H1 (cell line): ENCODE data around the gene ANKRD31. TPM values are rescaled to one million over a fixed set of nuclear protein-coding genes. Genes with fewer than 3 reads are reported as not detected.

Experiments used
- CTCF ChIA-PET: fragments of 300-600 bp; sonication (Branson Sonifier 250); formaldehyde crosslinking; loops from one replicate; lab custom pipeline; 2021; ENCODE audit not compliant: partially characterized antibody; lab: Charles Lee
- POLR2A ChIA-PET: fragments of 300-600 bp; sonication (Branson Sonifier 250); formaldehyde crosslinking; loops from one replicate; lab custom pipeline; 2021; ENCODE audit warnings: inconsistent platforms; ENCODE audit not compliant: partially characterized antibody; lab: Charles Lee
- DNase-seq, 2 experiments: peaks; one replicate each; pipeline versions ENCODE4 v3.0.0 to v3.0.0-alpha.2; 2010 to 2022; ENCODE audit warnings: low spot score in 2 of 2, low read depth in 1 of 2, mixed read lengths in 1 of 2
- FAIRE-seq: peaks from 2 replicates; lab custom pipeline; 2011; peaks lifted over from hg19 to GRCh38; lab: Jason Lieb, UNC
- H2AFZ ChIP-seq: 2 replicates; pipeline ENCODE4 v1.8.1; 2012; ENCODE audit warnings: low read length, inconsistent platforms
- H2AK5ac ChIP-seq: 2 replicates; pipeline ENCODE4 v1.6.1; 2013; ENCODE audit warnings: low read depth, low read length
- H2BK120ac ChIP-seq: replicated peaks from 2 replicates; pipeline ENCODE3; 2013; ENCODE audit warnings: low read depth, low read length, inconsistent platforms
- H2BK12ac ChIP-seq: 2 replicates; pipeline ENCODE4 v1.6.1; 2013; ENCODE audit warnings: low read depth, low read length
- H2BK15ac ChIP-seq: 2 replicates; pipeline ENCODE4 v1.6.1; 2013; ENCODE audit warnings: low read length
- H2BK20ac ChIP-seq: 2 replicates; pipeline ENCODE4 v1.6.1; 2013; ENCODE audit warnings: low read length
- H2BK5ac ChIP-seq: 2 replicates; pipeline ENCODE4 v1.6.1; 2013; ENCODE audit warnings: low read depth, low read length
- H3K14ac ChIP-seq: 2 replicates; pipeline ENCODE4 v1.6.1; 2013; ENCODE audit warnings: inconsistent platforms; ENCODE audit not compliant: insufficient read length
- H3K18ac ChIP-seq: 2 replicates; pipeline ENCODE4 v1.6.1; 2013; ENCODE audit warnings: low read length; ENCODE audit errors: extremely low read depth
- H3K23ac ChIP-seq: 2 replicates; pipeline ENCODE4 v1.6.1; 2013; ENCODE audit warnings: inconsistent platforms; ENCODE audit not compliant: insufficient read length
- H3K23me2 ChIP-seq: 2 replicates; pipeline ENCODE4 v1.6.1; 2013; ENCODE audit warnings: low read depth, low read length
- H3K27ac ChIP-seq: 2 replicates; pipeline ENCODE4 v1.6.1; 2011; ENCODE audit warnings: low read depth, low read length, inconsistent platforms
- H3K27me3 ChIP-seq, 4 experiments: replicated peaks in 1 of 4; 1 replicate in 1 of 4; 2 replicates in 3 of 4; pipeline versions ENCODE4 v1.6.1 to v1.8.1; 2011 to 2013; ENCODE audit warnings: low read length in 3 of 4, mild to moderate bottlenecking in 3 of 4, inconsistent platforms in 2 of 4, mixed read lengths in 2 of 4, moderate library complexity in 1 of 4; ENCODE audit not compliant: control insufficient read depth in 3 of 4, insufficient read depth in 3 of 4; ENCODE audit errors: extremely low read depth in 1 of 4
- H3K36me3 ChIP-seq, 4 experiments: 2 replicates each; pipeline versions ENCODE4 v1.6.1 to v1.8.1; 2011 to 2013; ENCODE audit warnings: mild to moderate bottlenecking in 4 of 4, low read length in 3 of 4, moderate library complexity in 2 of 4, control low read depth in 1 of 4, inconsistent platforms in 1 of 4; ENCODE audit not compliant: insufficient read depth in 4 of 4, control insufficient read depth in 2 of 4
- H3K4ac ChIP-seq: replicated peaks from 2 replicates; pipeline ENCODE3; 2013; ENCODE audit warnings: low read length, low read depth, mixed read lengths, inconsistent platforms; ENCODE audit not compliant: insufficient read length
- H3K4me1 ChIP-seq, 4 experiments: replicated peaks in 1 of 4; 1 replicate in 1 of 4; 2 replicates in 3 of 4; pipeline versions ENCODE4 v1.6.1 to v1.8.1; 2011 to 2013; ENCODE audit warnings: low read length in 3 of 4, inconsistent platforms in 2 of 4, mixed read lengths in 1 of 4; ENCODE audit not compliant: insufficient read depth in 4 of 4, control insufficient read depth in 3 of 4
- H3K4me2 ChIP-seq, 2 experiments: 2 replicates each; pipeline versions ENCODE4 v1.6.1 to v1.8.1; 2011 to 2013; ENCODE audit warnings: low read depth in 2 of 2, low read length in 2 of 2, control low read depth in 1 of 2, inconsistent platforms in 1 of 2, mild to moderate bottlenecking in 1 of 2; ENCODE audit not compliant: insufficient read depth in 1 of 2
- H3K4me3 ChIP-seq, 4 experiments: fragments of 200-600, 300-600 bp in 1 of 4; sonication (generic), shearing (Covaris generic), sonication (Bioruptor Twin) in 1 of 4; 2 replicates each; pipeline versions ENCODE4 v1.5.1 to v1.8.1; 2011 to 2016; ENCODE audit warnings: low read length in 4 of 4, low read depth in 3 of 4, control low read depth in 2 of 4, inconsistent platforms in 2 of 4, mild to moderate bottlenecking in 2 of 4, mixed read lengths in 1 of 4, moderate library complexity in 1 of 4; ENCODE audit not compliant: insufficient read depth in 2 of 4; ENCODE audit errors: extremely low read depth in 1 of 4
- H3K56ac ChIP-seq: replicated peaks from 2 replicates; pipeline ENCODE3; 2013; ENCODE audit warnings: low read depth, mild to moderate bottlenecking, mixed read lengths, low read length, inconsistent platforms; ENCODE audit not compliant: insufficient read length
- H3K79me1 ChIP-seq: 2 replicates; pipeline ENCODE4 v1.6.1; 2013; ENCODE audit warnings: low read depth, low read length, control low read depth
- H3K79me2 ChIP-seq, 2 experiments: 2 replicates each; pipeline versions ENCODE4 v1.6.1 to v1.8.1; 2012 to 2013; ENCODE audit warnings: low read length in 2 of 2, mild to moderate bottlenecking in 2 of 2, inconsistent platforms in 1 of 2; ENCODE audit not compliant: insufficient read depth in 2 of 2, control insufficient read depth in 1 of 2
- H3K9ac ChIP-seq, 4 experiments: replicated peaks in 1 of 4; 1 replicate in 1 of 4; 2 replicates in 3 of 4; pipeline versions ENCODE4 v1.6.1 to v1.8.1; 2011 to 2013; ENCODE audit warnings: low read depth in 3 of 4, low read length in 3 of 4, control low read depth in 2 of 4, mild to moderate bottlenecking in 2 of 4, moderate library complexity in 2 of 4, inconsistent platforms in 1 of 4; ENCODE audit errors: extremely low read depth in 1 of 4
- H3K9me3 ChIP-seq, 2 experiments: 2 replicates each; pipeline versions ENCODE4 v1.6.1 to v1.8.1; 2012 to 2013; ENCODE audit warnings: mild to moderate bottlenecking in 2 of 2, moderate library complexity in 2 of 2, control low read depth in 1 of 2, inconsistent platforms in 1 of 2, low read depth in 1 of 2, low read length in 1 of 2, mixed read lengths in 1 of 2; ENCODE audit not compliant: insufficient read depth in 2 of 2
- H4K20me1 ChIP-seq, 2 experiments: replicated peaks in 1 of 2; 2 replicates each; pipeline versions ENCODE3 to v1.8.1; 2011 to 2013; ENCODE audit warnings: inconsistent platforms in 2 of 2, low read length in 2 of 2, mild to moderate bottlenecking in 1 of 2; ENCODE audit not compliant: insufficient read depth in 2 of 2, control insufficient read depth in 1 of 2
- H4K5ac ChIP-seq: 2 replicates; pipeline ENCODE4 v1.6.1; 2013; ENCODE audit warnings: low read length, low read depth, mixed read lengths, inconsistent platforms; ENCODE audit not compliant: insufficient read length
- H4K8ac ChIP-seq: 2 replicates; pipeline ENCODE4 v1.8.0; 2013; ENCODE audit warnings: mild to moderate bottlenecking, moderate library complexity, low read length, inconsistent platforms; ENCODE audit not compliant: insufficient read depth; ENCODE audit errors: extremely low read depth
- H4K91ac ChIP-seq: replicated peaks from 2 replicates; pipeline ENCODE3; 2013; ENCODE audit warnings: low read length, mixed read lengths, inconsistent platforms; ENCODE audit not compliant: insufficient read length
- BCL11A ChIP-seq, 2 experiments: IDR thresholded peaks; one replicate each; pipeline ENCODE4 v1.6.1; 2011; ENCODE audit warnings: low read depth in 2 of 2, low read length in 2 of 2, mild to moderate bottlenecking in 2 of 2
- EGR1 ChIP-seq: IDR thresholded peaks from 2 replicates; pipeline ENCODE4 v1.6.1; 2011; ENCODE audit warnings: low read depth, low read length, borderline replicate concordance
- GABPA ChIP-seq: IDR thresholded peaks from 2 replicates; pipeline ENCODE4 v1.6.1; 2011; ENCODE audit warnings: mild to moderate bottlenecking, low read length, moderate library complexity, borderline replicate concordance; ENCODE audit not compliant: insufficient read depth
- HDAC6 ChIP-seq: IDR thresholded peaks from one replicate; pipeline ENCODE4 v1.7.1; 2012; ENCODE audit warnings: low read depth, mild to moderate bottlenecking, inconsistent platforms, low read length, moderate library complexity
- JUND ChIP-seq: IDR thresholded peaks from 2 replicates; pipeline ENCODE4 v1.6.1; 2011; ENCODE audit warnings: mild to moderate bottlenecking, improper control_type of control experiment, low read length
- NRF1 ChIP-seq: IDR thresholded peaks from 2 replicates; pipeline ENCODE4 v1.6.1; 2011; ENCODE audit warnings: mild to moderate bottlenecking, low read depth, low read length, improper control_type of control experiment
- POU5F1 ChIP-seq: IDR thresholded peaks from 2 replicates; pipeline ENCODE4 v1.6.1; 2011; ENCODE audit warnings: low read depth, mild to moderate bottlenecking, low read length, moderate library complexity
- RNF2 ChIP-seq: fragments of 200-900, 300-1000 bp; sonication (generic); IDR thresholded peaks from 2 replicates; pipeline ENCODE4 v1.7.1; 2016; ENCODE audit warnings: borderline replicate concordance, low read depth, mild to moderate bottlenecking, antibody characterized with exemption, low read length; ENCODE audit not compliant: poor library complexity, severe bottlenecking; ENCODE audit errors: missing control alignments
- SIX5 ChIP-seq: IDR thresholded peaks from 2 replicates; pipeline ENCODE4 v1.6.1; 2011; ENCODE audit warnings: mild to moderate bottlenecking, low read depth, low read length
- SP1 ChIP-seq: IDR thresholded peaks from 2 replicates; pipeline ENCODE4 v1.6.1; 2011; ENCODE audit warnings: low read depth, low read length
- SRF ChIP-seq: IDR thresholded peaks from 2 replicates; pipeline ENCODE4 v1.6.1; 2011; ENCODE audit warnings: mild to moderate bottlenecking, low read depth, low read length, moderate library complexity
- TAF1 ChIP-seq: IDR thresholded peaks from 2 replicates; pipeline ENCODE4 v1.6.1; 2011; ENCODE audit warnings: mild to moderate bottlenecking, low read depth, low read length
- TBP ChIP-seq: IDR thresholded peaks from 2 replicates; pipeline ENCODE4 v1.6.1; 2011; ENCODE audit warnings: low read depth, low read length, improper control_type of control experiment
- polyA plus RNA-seq, 7 experiments: library from polyadenylated mRNA; depleted of rRNA in 3 of 7; stranded (reverse) in 5 of 7; unstranded in 2 of 7; fragments of >200 nt in 5 of 7; fragments of 200-250 nt in 2 of 7; gene quantifications; 1 replicate in 5 of 7; 2 replicates in 1 of 7; 4 replicates in 1 of 7; pipeline versions ENCODE4 v1.2.1 to v1.2.3, GENCODE V29; 2011 to 2013; ENCODE audit warnings: missing spikeins in 2 of 7, mixed read lengths in 2 of 7
- total RNA-seq: library from RNA; stranded (reverse); fragmentation: NEBNext Ultra II Directional; extraction: Animal tissue kit (Norgen Biotek cat#: 25700); gene quantifications from 2 replicates; pipeline ENCODE4 v1.2.1, GENCODE V29; 2021
- TF ChIP-seq, protein P1 (sequence below): IDR thresholded peaks from 2 replicates; pipeline ENCODE4 v1.6.1; 2012; ENCODE audit warnings: inconsistent platforms

The ANKRD31 gene
- total and polyA plus RNA-seq, 2 of the 8 experiments (the other 6 are each of a cell fraction or from before 2014, with no cell fraction given): 0.05 to 0.06 TPM

DNA sequence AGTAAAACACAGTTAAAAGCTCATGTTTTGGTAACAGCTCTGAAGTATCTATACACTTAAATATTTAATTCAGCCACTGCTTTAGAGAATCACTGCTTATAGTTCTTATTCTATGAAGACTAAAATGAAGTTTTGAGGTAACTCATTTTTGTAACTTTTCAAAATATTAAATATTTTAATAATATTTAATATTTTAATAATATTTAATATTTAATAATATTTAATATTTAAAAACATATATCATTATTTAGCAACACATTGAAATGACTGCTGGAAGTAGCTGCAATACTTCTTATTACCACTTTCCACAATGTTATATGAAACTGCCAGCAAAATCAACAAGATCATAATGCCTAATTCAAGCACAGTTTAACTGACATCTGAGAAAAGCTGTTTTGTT, 165.6 kb downstream of the ANKRD31 start:
- no peak overlapping the region for H3K23ac ChIP-seq
- no peak overlapping the region for H2BK20ac ChIP-seq
- DNase-seq (no peak), FAIRE-seq (no peak)
- H3K79me2 ChIP-seq: no peaks in the 10 kb centered on the region
- no peak overlapping the region for H3K4me3 ChIP-seq
- H3K4me1 ChIP-seq: no peaks in the 10 kb centered on the region
- H4K20me1 ChIP-seq: no peaks in the 10 kb centered on the region
- H3K27me3 ChIP-seq: no peaks in the 10 kb centered on the region
- H3K23me2 ChIP-seq: no peaks in the 10 kb centered on the region
- no peak overlapping the region for H3K18ac ChIP-seq
- H2AK5ac ChIP-seq: no peak overlapping the region
- no peak overlapping the region for H3K4ac ChIP-seq
- H2BK120ac ChIP-seq: no peak overlapping the region
- no peaks in the 10 kb centered on the region for H3K79me1 ChIP-seq
- H3K27ac ChIP-seq: no peak overlapping the region
- no peak overlapping the region for H3K9ac ChIP-seq
- no peak overlapping the region for H3K4me2 ChIP-seq
- no peak overlapping the region for H2BK5ac ChIP-seq
- no peaks in the 10 kb centered on the region for H3K9me3 ChIP-seq
- H2BK15ac ChIP-seq: no peak overlapping the region
- no peak overlapping the region for H4K8ac ChIP-seq
- H4K91ac ChIP-seq: no peak overlapping the region
- no peak overlapping the region for H3K14ac ChIP-seq
- no peak overlapping the region for H2BK12ac ChIP-seq
- H4K5ac ChIP-seq: no peak overlapping the region
- no peaks in the 10 kb centered on the region for H3K36me3 ChIP-seq
- H2AFZ ChIP-seq: no peak overlapping the region
- CTCF ChIA-PET: interaction anchor here (1.1 to 2.1 kb wide), 2 partner anchors 21 kb away, joined by 3 to 7 read pairs; no protein-coding TSS in a partner anchor
- no peak overlapping the region for H3K56ac ChIP-seq
- POLR2A ChIA-PET: interaction anchor here (2.0 kb wide), 1 partner anchor 16 kb away, joined by 7 read pairs; no protein-coding TSS in a partner anchor
- TF ChIP-seq NRF1 (no peak), SP1 (no peak), POU5F1 (no peak), SRF (no peak), TBP (no peak), BCL11A (IDR thresholded peaks at IDR 0.05; ENCODE audit: low read depth in 2 of 2, low read length in 2 of 2) (no peak), HDAC6 (no peak), JUND (no peak), RNF2 (no peak), SIX5 (no peak), GABPA (no peak), TAF1 (no peak), EGR1 (no peak)
- TF ChIP-seq, protein P1, sequence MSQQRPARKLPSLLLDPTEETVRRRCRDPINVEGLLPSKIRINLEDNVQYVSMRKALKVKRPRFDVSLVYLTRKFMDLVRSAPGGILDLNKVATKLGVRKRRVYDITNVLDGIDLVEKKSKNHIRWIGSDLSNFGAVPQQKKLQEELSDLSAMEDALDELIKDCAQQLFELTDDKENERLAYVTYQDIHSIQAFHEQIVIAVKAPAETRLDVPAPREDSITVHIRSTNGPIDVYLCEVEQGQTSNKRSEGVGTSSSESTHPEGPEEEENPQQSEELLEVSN: no peak
